ENCODE measurements around the gene WTIP.
"Not testable (repeated sequence)": the region's sequence is repeated elsewhere in the genome, so short reads cannot be mapped to it uniquely, and the experiment has no call there.

Gene WTIP

DNA sequence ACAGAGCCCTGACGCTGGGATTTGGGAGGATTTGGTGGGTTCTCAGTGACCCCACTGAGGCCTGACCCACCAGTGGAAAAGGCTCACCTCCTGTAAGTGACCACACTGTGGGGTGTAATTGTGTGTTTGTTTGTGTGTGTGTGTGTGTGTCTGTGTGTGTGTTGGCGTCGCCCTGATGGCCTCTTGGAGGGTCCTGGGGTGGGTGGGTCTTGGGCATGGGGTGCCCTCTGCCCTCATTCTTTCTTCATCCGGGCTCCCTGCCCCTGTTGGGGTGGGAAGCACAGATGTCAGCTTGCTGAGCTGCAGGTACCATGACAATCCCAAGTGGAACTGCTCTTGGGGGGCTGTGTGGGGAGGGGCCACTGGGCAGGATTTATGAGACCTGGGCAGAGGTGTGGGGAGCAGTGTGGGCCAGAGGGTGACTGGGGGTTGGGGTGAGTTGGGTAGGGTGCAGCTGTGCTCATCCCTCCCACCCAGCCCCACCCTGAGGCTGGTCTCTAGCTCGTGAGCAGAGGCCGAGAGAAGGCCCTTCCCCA lies 22.8 kb downstream of the WTIP start:
- DNase-seq, result no peak

DNA sequence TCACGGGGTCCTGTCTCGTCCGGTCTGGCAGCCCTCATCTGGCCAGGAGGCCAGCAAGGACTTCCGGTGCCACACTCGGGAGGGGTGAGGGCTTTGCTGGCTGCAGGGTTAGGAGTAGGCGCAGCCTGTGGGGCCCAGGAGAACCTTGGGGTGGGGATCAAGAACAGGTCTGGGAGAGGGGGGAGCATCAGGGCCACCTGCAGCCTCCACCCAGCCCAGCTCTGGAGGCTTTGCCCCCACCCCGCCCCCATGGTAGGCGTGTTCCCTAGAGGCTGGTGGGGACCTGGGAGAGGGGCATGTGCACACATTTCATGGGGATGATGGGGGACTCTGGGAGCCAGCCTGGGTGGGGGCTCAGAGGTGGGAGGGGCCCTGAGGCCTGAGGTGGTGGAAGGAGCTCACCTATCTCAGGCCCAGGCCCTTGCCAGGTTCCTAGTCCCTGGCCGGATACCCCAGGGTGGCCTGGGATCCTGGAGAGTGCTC lies 23.3 kb downstream of the WTIP start:
- DNase-seq, result no peak

DNA sequence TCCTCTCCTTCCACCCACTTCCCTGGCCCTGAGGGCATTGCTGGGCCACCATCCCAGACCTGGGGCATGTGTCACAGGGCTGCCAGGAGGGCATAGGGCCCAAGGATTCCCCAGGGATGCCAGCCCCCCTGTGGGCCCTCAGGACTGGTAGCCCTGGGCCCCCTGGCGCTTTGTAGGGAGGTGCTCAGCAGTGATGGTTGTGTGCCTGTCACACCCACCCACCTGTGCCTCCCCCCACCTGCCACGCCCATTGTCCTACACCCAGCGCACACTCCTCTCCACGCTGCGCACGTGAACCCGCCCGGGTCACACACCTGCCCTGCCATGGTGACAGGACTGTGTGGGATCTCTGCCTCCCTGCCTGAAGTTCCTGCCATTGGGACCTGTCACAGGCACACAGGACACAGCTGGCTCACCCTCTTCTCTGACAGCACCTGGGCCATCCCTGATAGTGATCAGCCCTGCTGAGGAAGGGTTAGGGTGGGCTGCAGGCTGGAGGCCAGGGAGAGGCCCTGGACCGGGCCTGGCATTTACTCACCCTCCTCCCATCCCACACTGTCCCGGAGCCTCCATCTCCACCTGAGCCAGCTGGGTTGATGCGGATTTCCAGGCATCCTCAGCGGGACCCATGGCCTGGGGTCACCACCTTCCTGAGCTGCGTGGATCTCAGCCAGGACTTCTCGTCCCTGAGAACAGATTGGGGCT lies 23.9 kb downstream of the WTIP start:
- DNase-seq, result no peak

DNA sequence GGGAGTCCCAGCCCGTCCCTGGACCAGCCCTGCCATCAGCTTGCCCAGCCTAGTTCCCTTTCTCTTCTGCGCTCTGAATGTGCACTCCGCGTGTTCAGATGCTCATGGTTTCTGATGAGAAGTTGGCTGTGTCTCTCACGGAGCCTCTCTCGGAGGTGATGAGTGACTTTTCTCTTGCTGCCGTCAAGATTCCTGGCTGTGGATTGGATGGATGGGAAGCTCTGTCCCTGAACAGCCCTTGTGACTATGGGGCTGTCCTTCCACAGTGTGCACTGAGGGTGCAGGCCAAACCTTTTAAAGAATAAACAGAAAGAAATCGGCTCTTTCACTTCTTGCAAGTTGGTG lies 24.4 kb downstream of the WTIP start:
- DNase-seq, result no peak

DNA sequence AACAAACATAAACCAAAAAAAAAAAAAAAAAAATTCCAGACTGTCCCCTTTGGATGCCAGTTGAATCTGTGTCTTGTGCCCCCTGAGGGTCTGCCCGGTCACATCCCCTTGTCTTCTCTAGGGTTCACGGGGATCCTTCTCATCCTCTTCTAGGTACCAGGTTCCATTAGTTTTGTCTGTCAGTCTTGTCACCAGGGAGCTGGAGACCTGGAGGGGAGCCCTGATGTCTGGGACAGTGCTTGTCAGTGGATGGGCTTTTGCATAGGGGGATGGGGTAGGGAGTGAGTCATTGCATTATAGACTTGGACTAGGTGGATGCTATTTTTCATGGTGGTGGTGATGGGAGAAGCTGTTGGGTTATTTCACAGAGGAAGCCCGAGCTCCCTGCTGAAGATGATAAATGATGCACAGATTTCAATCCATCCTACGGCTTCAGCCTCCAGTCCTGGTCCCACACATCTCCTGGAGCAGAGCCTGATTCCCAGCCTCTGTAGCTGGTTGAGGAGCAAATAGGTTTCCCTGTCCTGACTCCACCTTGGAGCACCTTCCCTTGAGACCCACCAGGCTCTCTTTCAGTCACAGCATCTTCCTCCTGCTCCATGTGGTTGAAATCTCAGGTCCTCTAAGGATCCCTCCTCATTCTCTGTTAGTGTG lies 26.0 kb downstream of the WTIP start:
- no peak for DNase-seq

DNA sequence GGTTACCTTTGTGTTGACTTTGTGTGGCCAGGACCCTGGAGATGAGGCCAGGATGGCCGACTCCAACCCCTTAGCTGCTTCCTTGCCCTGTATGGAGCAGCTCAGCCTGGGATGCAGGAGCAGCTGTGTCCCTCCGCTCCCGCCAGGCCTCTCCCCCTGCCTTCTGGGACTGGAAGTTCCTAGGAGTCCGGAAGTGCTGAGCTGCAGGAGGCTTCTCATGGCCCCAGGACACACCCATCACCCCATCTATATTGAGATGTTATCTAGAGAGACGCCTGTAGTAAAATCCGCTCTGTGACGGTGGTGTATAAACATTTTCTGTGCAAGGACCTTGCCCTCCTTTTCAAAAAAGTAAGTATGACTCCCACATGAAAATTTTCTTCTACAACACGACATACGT lies 27.0 kb downstream of the WTIP start:
- no peak for DNase-seq

DNA sequence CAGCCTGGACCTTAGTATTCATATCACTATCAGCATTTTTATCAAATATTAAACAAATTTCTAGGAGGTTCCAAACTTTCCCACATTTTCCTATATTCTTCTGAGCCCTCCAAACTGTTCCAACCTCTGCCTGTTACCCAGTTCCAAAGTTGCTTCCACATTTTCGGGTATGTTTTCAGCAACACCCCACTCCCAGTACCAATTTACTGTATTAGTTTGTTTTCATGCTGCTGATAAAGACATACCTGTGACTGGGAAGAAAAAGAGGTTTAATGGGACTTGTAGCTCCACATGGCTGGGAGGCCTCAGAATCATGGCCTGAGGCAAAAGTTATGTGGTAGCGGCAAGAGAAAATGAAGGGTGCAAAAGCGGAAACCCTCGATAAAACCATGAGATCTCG lies 29.3 kb downstream of the WTIP start:
- not testable (repeated sequence) for DNase-seq

DNA sequence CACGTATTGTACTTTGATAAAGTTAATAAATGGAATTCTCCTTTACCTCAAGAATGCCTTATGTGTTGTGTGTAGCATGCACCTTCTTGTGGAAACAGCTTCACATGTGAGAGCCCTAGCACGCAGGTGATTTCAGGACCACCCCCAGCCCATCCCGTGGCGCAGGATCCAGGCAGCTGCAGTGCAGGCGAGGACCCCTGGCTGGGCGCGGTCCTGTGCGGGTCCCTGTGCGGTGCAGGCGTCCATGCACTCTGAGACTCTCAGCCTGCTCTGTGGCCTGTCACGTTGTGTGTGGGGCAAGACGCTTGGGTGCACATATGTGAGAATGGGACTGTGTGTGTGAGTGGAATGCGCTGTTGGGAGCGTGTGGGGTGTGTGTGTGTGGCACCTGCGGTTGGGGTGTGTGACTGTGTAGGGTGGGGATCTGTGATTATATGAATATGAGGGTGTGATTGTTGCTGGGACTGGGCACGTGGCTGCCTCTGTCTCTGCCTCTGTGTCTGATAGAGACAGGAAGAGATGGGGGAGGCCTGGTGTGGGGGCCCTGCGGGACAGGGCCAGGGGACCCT lies 30.8 kb downstream of the WTIP start:
- no peak for DNase-seq

DNA sequence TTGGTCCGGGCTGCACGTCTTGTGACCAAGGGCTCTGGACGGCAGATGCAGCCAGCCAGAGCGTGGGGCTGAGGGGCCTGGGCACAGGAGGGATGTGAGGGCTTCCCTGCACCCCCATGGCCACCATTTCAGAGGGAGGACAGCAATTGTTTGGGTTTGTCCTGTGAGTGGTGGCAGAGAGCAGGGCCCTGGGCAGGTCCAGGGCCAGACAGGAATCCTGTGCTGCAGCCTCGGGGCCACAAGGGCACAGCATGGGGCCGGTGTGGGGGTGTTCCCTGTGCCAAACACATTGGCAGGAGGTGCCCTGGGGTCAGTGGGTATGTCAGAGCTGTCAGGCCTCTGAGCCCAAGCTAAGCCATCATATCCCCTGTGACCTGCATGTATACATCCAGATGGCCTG lies 32.2 kb downstream of the WTIP start:
- no peak for DNase-seq

DNA sequence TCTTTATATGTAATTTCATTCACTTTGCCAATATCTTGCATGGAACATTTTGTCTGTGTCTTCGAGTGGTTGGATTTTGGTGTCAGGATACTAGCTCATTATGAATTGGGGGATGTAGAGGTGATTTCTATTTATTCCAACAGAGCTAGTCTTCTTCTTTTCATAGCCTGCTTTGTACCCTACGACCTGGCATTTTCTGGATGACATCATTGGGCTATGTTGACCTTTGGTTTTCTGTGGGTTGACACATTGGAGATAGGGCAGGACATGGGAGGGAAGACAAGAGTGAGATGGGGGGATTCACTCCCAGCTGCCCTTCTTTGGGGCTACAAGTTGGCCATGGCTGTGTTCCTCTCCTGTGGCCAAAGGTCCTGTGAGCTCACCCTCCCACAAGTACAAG lies 38.0 kb downstream of the WTIP start:
- DNase-seq, result no peak

DNA sequence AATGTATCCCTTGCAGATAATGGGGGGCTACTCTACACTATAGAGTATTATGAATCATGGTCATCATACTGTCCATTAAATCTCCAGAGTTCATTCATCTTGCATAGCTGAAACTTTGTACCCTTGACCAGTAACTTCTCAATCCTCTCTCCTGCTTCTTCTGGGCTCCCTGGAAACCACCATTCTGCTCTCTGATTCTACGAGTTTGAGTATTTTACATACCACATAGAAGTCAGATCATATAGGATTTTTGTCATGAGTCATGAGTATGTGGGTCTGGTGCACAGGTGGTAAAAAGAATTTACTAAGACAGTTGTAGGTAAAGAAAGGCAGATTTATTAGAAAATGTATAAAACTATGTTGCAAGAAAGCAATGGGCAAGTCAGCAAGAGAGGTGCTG lies 41.9 kb downstream of the WTIP start:
- no peak for DNase-seq

DNA sequence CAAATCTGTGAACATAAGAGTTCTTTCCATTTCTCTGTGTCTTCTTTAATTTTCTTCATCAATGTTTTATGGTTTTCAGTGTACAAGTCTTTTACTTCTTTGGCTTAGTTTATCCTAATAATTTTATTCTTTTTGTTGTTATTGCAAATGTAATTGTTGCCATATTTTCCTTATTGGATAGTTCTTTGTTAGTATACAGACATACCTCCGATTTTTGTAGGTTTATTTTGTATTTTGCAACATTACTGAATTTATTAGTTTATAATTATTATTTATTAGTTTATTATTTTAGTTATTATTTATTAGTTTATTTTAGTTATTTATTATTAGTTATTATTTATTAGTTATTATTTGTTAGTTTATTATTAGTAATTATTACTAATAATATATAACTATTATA lies 43.4 kb downstream of the WTIP start:
- DNase-seq, result no peak

DNA sequence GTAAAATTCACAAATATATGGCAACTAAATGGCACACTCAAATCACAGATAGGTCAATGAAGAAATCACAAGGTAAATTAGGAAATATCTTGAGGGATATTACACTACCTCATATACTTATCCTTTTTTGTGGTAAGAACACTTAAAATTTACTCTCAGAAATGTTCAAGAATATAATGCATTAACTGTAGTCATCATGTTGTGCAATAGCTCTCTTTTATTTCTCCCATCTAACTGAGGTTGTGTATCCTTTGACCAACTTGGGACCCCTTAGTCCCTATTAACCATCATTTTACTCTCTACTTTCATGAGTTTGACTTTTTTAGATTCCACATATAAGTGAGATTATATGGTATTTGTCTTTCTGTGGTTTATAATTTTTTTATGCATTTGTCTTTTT lies 52.6 kb downstream of the WTIP start:
- no peak for DNase-seq

DNA sequence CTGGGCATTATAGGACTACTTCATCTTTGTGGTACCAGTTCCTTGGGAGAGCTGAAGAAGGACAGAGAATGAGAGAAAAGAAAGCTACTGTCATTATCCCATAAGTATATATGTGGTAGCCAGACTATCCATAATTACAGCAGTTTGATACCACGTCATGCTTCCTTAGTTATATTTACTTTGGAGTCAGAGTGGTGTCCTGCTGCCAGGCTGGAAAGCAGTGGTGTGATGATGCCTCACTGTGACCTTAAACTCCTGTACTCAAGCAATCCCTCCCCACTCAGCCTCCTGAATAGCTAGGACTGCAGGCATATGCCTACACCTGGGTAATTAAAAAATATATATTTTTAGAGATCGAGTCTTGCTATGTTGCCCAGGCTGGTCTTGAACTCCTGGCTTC lies 57.8 kb downstream of the WTIP start:
- no peak for DNase-seq

DNA sequence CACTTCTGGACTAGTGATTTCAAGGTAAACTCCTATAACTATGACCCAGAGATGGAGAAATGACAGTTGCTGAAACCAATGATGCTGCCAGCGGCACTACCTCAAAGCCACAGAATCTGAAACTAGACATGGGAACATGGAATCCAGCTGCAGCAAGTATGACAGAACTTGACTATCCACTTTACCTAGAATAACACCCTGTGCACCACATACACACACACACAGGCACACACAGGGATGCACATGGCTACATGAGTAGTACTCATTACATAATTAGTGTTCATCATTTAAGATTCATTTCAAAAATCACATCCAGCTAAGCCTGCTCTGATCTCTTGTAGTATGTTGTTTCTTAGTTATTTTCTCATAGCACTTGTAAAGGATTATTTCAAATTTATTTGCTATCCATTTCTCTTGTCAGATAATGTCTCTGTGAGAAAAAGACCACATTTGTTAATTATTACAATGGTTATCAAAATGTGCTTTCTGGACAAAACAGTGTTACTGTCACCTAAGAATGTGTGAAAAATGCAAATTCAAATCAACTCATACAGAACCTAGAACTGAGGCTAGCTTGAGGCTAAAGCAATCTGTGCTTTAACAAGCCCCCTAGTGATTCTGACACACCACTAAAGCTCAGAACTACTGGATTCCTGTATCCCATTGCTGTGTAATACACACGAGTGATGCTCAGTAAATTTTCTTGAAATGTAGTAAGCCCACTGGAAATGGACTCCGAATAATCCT lies 59.4 kb downstream of the WTIP start:
- DNase-seq, result no peak

DNA sequence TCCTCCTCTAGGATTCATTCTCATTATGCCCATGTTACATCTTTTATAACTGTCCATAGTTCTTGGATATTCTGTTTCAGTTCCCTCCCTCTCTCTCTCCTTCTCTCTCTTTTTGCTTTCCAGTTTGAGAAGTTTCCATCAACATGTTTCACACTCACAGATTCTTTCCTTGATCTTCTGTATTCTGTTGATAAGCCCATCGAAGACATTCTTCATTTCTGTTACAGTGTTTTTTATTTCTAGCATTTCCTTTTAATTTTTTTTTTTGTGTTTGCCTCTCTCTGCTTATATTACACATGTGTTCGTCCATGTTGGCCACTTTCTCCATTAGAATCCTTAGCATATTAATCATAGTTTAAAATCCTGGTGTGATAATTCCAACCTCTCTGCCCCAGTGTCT lies 68.3 kb downstream of the WTIP start:
- DNase-seq, result no peak

DNA sequence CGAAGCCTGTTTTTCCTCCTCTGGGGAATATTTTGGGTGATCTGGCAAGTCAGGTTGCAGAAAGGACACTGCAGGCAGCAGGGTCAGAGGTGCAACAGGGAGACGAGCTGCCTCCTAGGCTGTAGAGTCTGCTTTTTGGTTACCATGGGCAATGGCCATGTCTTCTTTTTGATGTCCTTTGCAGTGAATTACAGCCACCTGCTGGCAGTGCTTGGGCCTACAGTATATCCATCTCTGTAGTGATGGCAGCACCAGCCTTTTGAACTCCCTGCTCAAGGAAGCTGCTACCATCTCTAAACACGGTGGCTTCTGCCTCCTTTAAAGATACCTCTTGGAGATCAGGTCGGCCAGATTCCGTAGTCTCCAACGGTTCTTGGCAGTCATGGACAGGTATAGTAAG lies 73.9 kb downstream of the WTIP start:
- DNase-seq, result no peak

DNA sequence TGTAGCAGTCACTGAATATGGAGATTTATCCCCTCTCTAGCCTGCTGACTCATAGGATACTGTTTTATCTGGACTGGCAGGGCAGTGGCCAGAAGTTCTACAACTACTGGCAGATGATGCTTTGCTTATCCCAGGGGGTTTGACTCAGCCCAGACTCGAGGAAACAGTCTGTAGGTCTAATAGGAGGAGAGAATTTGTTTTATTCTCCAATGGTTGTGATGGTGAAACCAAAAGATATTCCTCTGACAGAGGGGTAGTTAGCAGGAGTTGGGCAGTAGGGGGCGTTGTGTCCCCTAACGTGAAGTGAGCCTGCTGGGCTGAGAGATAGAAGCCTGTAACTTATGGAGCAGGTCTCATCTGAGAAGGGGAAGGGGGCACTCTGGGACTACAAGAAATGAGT lies 74.9 kb downstream of the WTIP start:
- no peak for DNase-seq

DNA sequence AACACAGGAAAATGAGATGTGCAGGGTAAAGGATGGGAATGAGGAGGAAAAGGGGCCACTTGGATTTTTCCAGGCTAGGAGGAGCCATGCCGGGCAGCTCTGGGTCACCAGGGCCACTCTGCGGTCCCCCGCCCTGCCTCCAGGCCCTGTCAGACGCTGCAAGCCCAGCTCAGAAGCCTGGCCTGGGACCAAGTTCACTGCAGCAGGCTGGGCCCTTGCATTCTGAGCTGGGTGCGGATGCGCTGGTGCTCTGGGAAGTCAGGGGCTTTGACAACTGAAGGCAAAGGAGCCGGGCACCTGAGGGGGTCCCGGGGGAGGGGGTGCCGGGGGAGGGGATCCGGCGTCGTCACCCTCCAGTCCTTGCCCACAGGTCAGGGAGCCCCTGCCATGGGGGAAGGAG lies 77.5 kb downstream of the WTIP start:
- DNase-seq, result no peak

DNA sequence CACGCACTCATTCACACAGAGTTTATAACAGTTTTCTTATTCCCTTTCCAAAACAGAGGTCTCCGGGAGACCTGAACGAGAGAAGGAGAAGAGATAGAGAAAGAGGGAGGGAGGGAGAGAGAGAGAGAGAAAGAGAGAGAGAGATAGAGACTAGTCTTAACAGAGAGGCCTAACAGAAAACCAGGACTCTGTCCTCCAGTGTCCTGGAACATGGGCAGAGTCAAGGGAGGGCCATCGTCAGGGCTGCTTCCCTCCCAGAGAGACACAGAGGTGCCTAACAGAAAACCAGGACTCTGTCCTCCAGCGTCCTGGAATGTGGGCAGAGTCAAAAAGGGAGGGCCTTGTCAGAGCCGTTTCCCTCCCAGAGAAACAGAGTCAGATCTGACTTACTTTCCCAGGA lies 78.7 kb downstream of the WTIP start:
- DNase-seq, result no peak

Data from activated naive CD4-positive, alpha-beta T cell (primary cell).